GM12865 (cell line): ENCODE data around the gene UBL3.

Experiments
- DNase-seq: peaks from one replicate; pipeline ENCODE4 v3.0.0; 2010; ENCODE audit warnings: low read depth
- H3K4me3 ChIP-seq: 2 replicates; pipeline ENCODE4 v1.5.1; 2011; ENCODE audit warnings: mild to moderate bottlenecking, low read depth, low read length, control low read depth
- TF ChIP-seq, protein P1 (sequence below): IDR thresholded peaks from 2 replicates; pipeline ENCODE4 v1.5.1; 2011; ENCODE audit warnings: low read length, control low read depth, low read depth, inconsistent platforms; ENCODE audit not compliant: insufficient read depth; ENCODE audit errors: missing control alignments

Gene UBL3

DNA sequence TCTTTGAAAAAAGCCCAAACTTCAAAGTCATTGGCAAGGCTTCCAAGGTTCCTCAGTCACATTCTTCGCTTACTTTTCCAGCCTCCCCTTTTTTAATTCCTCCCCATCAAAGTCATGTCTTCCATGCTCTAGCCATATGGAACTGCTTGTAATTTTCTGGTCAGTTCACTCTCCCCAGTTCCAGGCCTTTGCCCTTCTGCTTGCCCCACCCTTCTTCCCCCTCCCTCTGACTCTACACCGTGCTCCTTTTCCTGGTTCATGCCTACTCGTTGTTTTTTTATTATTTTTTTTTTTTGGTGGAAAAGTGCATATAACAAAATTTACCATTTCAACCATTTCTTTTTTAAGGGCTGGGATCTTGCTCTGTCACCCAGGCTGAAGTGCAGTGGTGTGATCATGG is 102.3 kb downstream of the UBL3 start:
- DNase-seq, result no peak
- no peak overlapping the region for H3K4me3 ChIP-seq
- TF ChIP-seq, protein P1, sequence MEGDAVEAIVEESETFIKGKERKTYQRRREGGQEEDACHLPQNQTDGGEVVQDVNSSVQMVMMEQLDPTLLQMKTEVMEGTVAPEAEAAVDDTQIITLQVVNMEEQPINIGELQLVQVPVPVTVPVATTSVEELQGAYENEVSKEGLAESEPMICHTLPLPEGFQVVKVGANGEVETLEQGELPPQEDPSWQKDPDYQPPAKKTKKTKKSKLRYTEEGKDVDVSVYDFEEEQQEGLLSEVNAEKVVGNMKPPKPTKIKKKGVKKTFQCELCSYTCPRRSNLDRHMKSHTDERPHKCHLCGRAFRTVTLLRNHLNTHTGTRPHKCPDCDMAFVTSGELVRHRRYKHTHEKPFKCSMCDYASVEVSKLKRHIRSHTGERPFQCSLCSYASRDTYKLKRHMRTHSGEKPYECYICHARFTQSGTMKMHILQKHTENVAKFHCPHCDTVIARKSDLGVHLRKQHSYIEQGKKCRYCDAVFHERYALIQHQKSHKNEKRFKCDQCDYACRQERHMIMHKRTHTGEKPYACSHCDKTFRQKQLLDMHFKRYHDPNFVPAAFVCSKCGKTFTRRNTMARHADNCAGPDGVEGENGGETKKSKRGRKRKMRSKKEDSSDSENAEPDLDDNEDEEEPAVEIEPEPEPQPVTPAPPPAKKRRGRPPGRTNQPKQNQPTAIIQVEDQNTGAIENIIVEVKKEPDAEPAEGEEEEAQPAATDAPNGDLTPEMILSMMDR, result no peak

- H3K4me3 ChIP-seq, result no peak overlapping the region
- TF ChIP-seq, protein P1, result no peak
- DNase-seq, result no peak
Observed at GRCh38 chr13:29746148-29746677, 104.2 kb downstream of the UBL3 start.

- DNase-seq, result no peak
- TF ChIP-seq, protein P1, result no peak
- H3K4me3 ChIP-seq, result no peak overlapping the region
Observed at GRCh38 chr13:29745704-29746103, 104.7 kb downstream of the UBL3 start.

- no peak for DNase-seq
- TF ChIP-seq, protein P1, result no peak
- H3K4me3 ChIP-seq, result no peak overlapping the region
Observed at GRCh38 chr13:29743201-29743786, 107.1 kb downstream of the UBL3 start.

DNA sequence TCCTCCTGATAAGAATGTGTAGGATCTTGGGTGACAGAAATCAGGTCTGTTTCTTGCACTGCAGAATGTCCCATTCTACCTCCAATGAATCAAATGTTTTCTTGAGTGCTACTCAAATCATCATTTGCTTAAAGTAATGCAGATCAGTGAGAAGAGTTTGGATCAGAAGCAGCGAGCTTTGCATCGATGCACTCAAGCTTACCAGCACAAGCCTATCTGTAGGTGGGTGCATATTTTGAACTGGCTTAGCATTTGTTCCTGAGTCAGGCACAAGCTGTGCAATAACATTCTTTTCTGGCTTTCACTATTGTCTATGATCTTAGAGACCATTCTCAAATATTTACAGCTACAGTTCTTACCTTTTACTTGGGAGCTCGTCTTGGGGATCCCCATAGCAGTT is 109.5 kb downstream of the UBL3 start:
- DNase-seq, result no peak
- TF ChIP-seq, protein P1, result no peak
- H3K4me3 ChIP-seq, result no peak overlapping the region

- TF ChIP-seq, protein P1, result no peak
- no peak overlapping the region for H3K4me3 ChIP-seq
- no peak for DNase-seq
Observed at GRCh38 chr13:29737061-29737460, 113.4 kb downstream of the UBL3 start.

DNA sequence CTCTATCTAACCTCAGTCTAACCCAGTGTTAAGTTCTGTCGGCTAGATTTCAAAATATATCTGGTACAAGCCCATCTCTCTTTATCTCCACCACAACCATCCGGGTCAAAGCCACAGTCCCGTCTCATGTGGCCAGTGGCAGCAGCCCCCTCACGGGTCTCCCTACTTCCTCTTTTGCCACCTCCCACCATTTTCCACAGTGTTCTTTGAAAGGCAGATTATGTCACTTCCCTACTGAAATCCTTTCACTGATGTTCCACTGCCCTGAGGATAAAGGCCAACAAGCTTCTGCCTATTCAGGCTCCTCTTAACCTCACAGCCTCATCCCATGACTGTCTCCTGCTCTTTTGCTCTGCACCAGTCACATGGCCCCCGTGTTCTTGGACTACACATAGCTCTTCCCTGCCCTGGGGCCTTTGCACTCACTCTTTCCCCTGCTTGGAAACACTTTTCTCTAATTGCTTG is 117.2 kb downstream of the UBL3 start:
- TF ChIP-seq, protein P1, result no peak
- no peak for DNase-seq

More for the DNA sequence above, 117.2 kb downstream of the UBL3 start:
- H3K4me3 ChIP-seq, result no peak overlapping the region
